Measurements from ENCODE around the gene TNFAIP6. TPM values are rescaled to one million over a fixed set of nuclear protein-coding genes. Genes with fewer than 3 reads are reported as not detected.
"Not testable (repeated sequence)": the region's sequence is repeated elsewhere in the genome, so short reads cannot be mapped to it uniquely, and the experiment has no call there.

The TNFAIP6 gene
- total RNA-seq, 1 experiment from 2014 or later, result 1.8 TPM

DNA sequence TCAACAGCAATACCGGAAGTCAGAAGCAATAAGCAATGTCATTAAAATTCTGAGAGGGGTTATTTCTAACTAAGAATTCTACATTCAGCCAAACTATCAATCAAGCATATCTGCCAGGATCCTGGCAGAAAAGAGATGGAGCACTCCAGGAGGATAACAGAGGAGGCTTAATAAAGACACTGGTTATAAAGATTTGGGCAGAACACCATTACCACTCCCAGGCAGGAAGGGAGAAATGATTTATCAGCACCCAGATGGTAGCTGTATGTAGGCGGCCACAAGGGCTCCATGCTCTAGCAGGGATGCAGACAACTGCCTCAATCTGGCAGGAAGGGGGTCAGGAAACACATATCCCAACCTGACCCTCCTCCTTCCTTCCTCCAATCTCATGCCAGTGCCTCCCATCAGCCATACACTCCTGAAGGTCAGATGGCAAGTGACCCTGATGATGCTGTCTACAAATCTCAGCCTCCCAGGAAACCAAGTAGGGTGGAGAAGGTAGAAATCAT lies 20.5 kb upstream of the TNFAIP6 start:
- BruUV-seq (replicated peaks), result no TSS peak
- H3K27me3 Mint-ChIP-seq (ENCODE audit: insufficient read depth, unreplicated experiment), result no peaks in the 10 kb centered on the region
- TF ChIP-seq, protein P1, sequence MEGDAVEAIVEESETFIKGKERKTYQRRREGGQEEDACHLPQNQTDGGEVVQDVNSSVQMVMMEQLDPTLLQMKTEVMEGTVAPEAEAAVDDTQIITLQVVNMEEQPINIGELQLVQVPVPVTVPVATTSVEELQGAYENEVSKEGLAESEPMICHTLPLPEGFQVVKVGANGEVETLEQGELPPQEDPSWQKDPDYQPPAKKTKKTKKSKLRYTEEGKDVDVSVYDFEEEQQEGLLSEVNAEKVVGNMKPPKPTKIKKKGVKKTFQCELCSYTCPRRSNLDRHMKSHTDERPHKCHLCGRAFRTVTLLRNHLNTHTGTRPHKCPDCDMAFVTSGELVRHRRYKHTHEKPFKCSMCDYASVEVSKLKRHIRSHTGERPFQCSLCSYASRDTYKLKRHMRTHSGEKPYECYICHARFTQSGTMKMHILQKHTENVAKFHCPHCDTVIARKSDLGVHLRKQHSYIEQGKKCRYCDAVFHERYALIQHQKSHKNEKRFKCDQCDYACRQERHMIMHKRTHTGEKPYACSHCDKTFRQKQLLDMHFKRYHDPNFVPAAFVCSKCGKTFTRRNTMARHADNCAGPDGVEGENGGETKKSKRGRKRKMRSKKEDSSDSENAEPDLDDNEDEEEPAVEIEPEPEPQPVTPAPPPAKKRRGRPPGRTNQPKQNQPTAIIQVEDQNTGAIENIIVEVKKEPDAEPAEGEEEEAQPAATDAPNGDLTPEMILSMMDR (IDR thresholded peaks at IDR 0.05; ENCODE audit: unreplicated experiment), result no peak
- peaks cover 6% of the 10 kb centered on the region for H3K4me1 Mint-ChIP-seq (ENCODE audit: insufficient read depth, unreplicated experiment)
- DNase-seq (ENCODE audit: unreplicated experiment), result no peak
- no peak overlapping the region for H3K4me3 Mint-ChIP-seq (ENCODE audit: unreplicated experiment)
- intact Hi-C loops (cut with micrococcal nuclease), result no loop called here
- peaks cover 11% of the 10 kb centered on the region for H3K9me3 Mint-ChIP-seq (ENCODE audit: unreplicated experiment)
- CTCF ChIA-PET, result no interaction called here
- POLR2A ChIA-PET, result no interaction called here
- no peak overlapping the region for H3K27ac Mint-ChIP-seq (ENCODE audit: low read depth, unreplicated experiment)
- H3K36me3 Mint-ChIP-seq (ENCODE audit: insufficient read depth, unreplicated experiment), result no peaks in the 10 kb centered on the region

DNA sequence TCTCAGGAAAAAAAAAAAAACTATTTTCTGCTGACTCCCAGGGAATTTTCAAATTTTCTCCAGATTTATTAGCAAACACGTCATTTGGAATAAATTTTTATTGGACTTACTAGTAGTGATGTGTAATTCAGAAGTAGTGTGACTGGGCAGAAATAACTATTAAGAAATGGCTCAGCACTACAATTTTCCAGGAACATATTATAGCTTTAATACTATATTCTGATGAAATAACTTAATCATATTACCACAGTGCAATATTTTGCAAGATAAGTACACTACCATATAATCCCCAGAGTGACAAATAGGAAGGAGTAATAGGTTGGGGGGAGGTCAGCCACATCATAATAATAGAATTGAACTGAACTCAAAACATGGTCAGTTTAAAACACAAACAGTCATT lies 19.7 kb upstream of the TNFAIP6 start:
- BruUV-seq (replicated peaks), result no TSS peak
- Mint-ChIP-seq H3K27me3 (ENCODE audit: insufficient read depth, unreplicated experiment) (no peaks in the 10 kb centered on the region), H3K27ac (ENCODE audit: low read depth, unreplicated experiment) (no peak overlapping the region), H3K9me3 (ENCODE audit: unreplicated experiment) (peaks cover 11% of the 10 kb centered on the region), H3K36me3 (ENCODE audit: insufficient read depth, unreplicated experiment) (no peaks in the 10 kb centered on the region), H3K4me3 (ENCODE audit: unreplicated experiment) (no peak overlapping the region), H3K4me1 (ENCODE audit: insufficient read depth, unreplicated experiment) (peaks cover 6% of the 10 kb centered on the region)
- intact Hi-C loops (cut with micrococcal nuclease), result no loop called here
- ChIA-PET POLR2A (interaction anchor here (0.6 kb wide), 2 partner anchors 9 to 67 kb away, joined by 3 read pairs; no protein-coding TSS in a partner anchor), CTCF (no interaction called here)
- DNase-seq (ENCODE audit: unreplicated experiment), result no peak
- TF ChIP-seq, protein P1 (IDR thresholded peaks at IDR 0.05; ENCODE audit: unreplicated experiment), result no peak

DNA sequence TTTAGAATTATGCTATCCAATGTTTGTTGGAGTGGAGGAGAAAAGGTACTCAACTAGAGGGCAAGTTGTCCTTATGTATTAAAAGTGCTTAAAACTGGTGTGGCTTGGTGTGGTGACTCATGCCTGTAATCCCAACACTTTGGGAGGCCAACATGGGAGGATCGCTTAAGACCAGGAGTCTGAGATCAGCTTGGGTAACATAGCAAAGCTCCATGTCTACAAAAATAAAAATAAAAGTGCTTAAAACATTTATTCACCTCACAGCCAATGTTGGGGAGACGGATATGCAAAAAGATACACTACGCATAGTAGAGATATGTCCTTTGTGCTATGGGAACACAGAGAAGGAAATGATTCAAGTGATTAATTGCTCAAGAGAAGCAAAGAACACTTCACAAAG lies 19.3 kb upstream of the TNFAIP6 start:
- H3K36me3 Mint-ChIP-seq (ENCODE audit: insufficient read depth, unreplicated experiment), result no peaks in the 10 kb centered on the region
- no peak for DNase-seq (ENCODE audit: unreplicated experiment)
- H3K4me3 Mint-ChIP-seq (ENCODE audit: unreplicated experiment), result no peak overlapping the region
- BruUV-seq (replicated peaks), result no TSS peak
- TF ChIP-seq, protein P1 (IDR thresholded peaks at IDR 0.05; ENCODE audit: unreplicated experiment), result no peak
- H3K4me1 Mint-ChIP-seq (ENCODE audit: insufficient read depth, unreplicated experiment), result peaks cover 6% of the 10 kb centered on the region
- H3K27ac Mint-ChIP-seq (ENCODE audit: low read depth, unreplicated experiment), result no peak overlapping the region
- H3K27me3 Mint-ChIP-seq (ENCODE audit: insufficient read depth, unreplicated experiment), result no peaks in the 10 kb centered on the region
- POLR2A ChIA-PET, result interaction anchor here (0.6 kb wide), 2 partner anchors 8 to 67 kb away, joined by 3 read pairs; no protein-coding TSS in a partner anchor
- peaks cover 11% of the 10 kb centered on the region for H3K9me3 Mint-ChIP-seq (ENCODE audit: unreplicated experiment)
- CTCF ChIA-PET, result no interaction called here
- intact Hi-C loops (cut with micrococcal nuclease), result no loop called here

DNA sequence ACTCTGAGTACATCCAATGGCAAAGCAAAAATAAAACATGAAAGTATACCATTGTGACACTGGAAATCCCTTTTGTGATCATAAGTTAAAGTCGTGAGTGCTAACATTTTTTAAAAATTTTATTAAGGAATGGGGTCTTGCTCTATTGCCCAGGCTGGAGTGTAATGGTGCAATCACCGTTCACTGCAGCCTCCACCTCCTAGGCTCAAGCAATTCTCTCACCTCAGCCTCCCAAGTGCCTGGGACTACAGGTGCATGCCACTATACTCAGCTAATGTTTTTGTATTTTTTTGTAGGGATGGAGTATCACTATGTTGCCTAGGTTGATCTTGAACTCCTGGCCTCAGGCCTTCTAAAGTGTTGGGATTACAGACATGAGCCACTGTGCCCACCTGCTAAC lies 14.3 kb upstream of the TNFAIP6 start:
- ChIA-PET POLR2A (no interaction called here), CTCF (no interaction called here)
- intact Hi-C loops (cut with micrococcal nuclease), result no loop called here
- no TSS peak for BruUV-seq (replicated peaks)
- Mint-ChIP-seq H3K27me3 (ENCODE audit: insufficient read depth, unreplicated experiment) (no peaks in the 10 kb centered on the region), H3K27ac (ENCODE audit: low read depth, unreplicated experiment) (no peak overlapping the region), H3K36me3 (ENCODE audit: insufficient read depth, unreplicated experiment) (no peaks in the 10 kb centered on the region), H3K4me3 (ENCODE audit: unreplicated experiment) (no peak overlapping the region), H3K9me3 (ENCODE audit: unreplicated experiment) (peaks cover 19% of the 10 kb centered on the region), H3K4me1 (ENCODE audit: insufficient read depth, unreplicated experiment) (no peaks in the 10 kb centered on the region)
- TF ChIP-seq, protein P1 (IDR thresholded peaks at IDR 0.05; ENCODE audit: unreplicated experiment), result no peak
- no peak for DNase-seq (ENCODE audit: unreplicated experiment)

DNA sequence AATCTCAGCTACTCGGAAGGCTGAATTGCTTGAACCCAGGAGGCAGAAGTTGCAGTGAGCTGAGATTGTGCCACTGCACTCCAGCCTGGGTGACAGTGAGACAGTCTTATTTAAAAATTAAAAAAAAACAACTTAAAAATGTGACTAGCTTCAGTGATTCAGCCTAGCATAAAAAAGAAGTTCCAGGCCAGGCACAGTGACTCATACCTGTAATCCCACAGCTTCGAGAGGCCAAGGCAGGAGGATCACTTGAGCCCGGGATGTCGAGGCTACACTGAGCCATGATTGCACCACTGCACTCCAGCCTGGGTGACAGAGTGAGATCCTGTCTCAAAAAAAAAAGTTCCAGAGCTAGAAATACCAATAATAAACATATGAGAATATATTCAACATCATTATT lies 13.2 kb upstream of the TNFAIP6 start:
- H3K4me3 Mint-ChIP-seq (ENCODE audit: unreplicated experiment); POLR2A ChIA-PET; CTCF ChIA-PET; H3K27ac Mint-ChIP-seq (ENCODE audit: low read depth, unreplicated experiment); H3K27me3 Mint-ChIP-seq (ENCODE audit: insufficient read depth, unreplicated experiment); BruUV-seq (replicated peaks); intact Hi-C loops (cut with micrococcal nuclease); H3K36me3 Mint-ChIP-seq (ENCODE audit: insufficient read depth, unreplicated experiment); H3K4me1 Mint-ChIP-seq (ENCODE audit: insufficient read depth, unreplicated experiment): not testable (repeated sequence)
- peak; percentile 28 for DNase-seq (ENCODE audit: unreplicated experiment)
- H3K9me3 Mint-ChIP-seq (ENCODE audit: unreplicated experiment), result peaks cover 19% of the 10 kb centered on the region
